SH-SY5Y (cell line): ENCODE results near the gene TFEB.

Experiments used
- GATA2 ChIP-seq: IDR thresholded peaks from 2 replicates; pipeline ENCODE4 v1.6.1; 2011; ENCODE audit warnings: mild to moderate bottlenecking, low read depth, low read length
- GATA3 ChIP-seq: IDR thresholded peaks from 2 replicates; pipeline ENCODE4 v1.6.1; 2011; ENCODE audit warnings: low read depth, mild to moderate bottlenecking, low read length, moderate library complexity

Gene TFEB

GRCh38 chr6:41735427-41736185, at the start of gene TFEB:
TSS of gene TFEB (minus strand) at chr6:41735608. CDS start at chr6:41691213, 44,395 bp downstream.
- TF ChIP-seq GATA2 (no peak), GATA3 (no peak)

- TF ChIP-seq GATA2: no peak
- TF ChIP-seq GATA3: no peak
Observed at GRCh38 chr6:41784581-41785171, 49.3 kb upstream of the TFEB start.

- TF ChIP-seq GATA2 (no peak), GATA3 (no peak)
Observed at GRCh38 chr6:41783106-41783780, 47.8 kb upstream of the TFEB start.

GRCh38 chr6:41781366-41781730, 45.9 kb upstream of the TFEB start:
- no peak for TF ChIP-seq GATA2
- no peak for TF ChIP-seq GATA3

- TF ChIP-seq GATA3 (no peak), GATA2 (no peak)
Observed at GRCh38 chr6:41780551-41781365, 45.4 kb upstream of the TFEB start, which contains the start of gene PRICKLE4. TSS of gene PRICKLE4 (plus strand) at chr6:41780782. CDS start at chr6:41783474, 2,692 bp downstream.

- TF ChIP-seq GATA3 (no peak), GATA2 (no peak)
Observed at GRCh38 chr6:41779788-41780550, 44.6 kb upstream of the TFEB start, which contains the start of gene FRS3. TSS of gene FRS3 (minus strand) at chr6:41779900. CDS start at chr6:41776987, 2,913 bp downstream.

GRCh38 chr6:41779336-41779735, 43.9 kb upstream of the TFEB start:
- TF ChIP-seq GATA3: no peak
- TF ChIP-seq GATA2: no peak

GRCh38 chr6:41778895-41779294, 43.5 kb upstream of the TFEB start:
- TF ChIP-seq GATA2 (no peak), GATA3 (no peak)

GRCh38 chr6:41777551-41778285, 42.3 kb upstream of the TFEB start:
- TF ChIP-seq GATA2: no peak
- no peak for TF ChIP-seq GATA3

GRCh38 chr6:41775293-41775882, 40.0 kb upstream of the TFEB start:
- TF ChIP-seq GATA2 (no peak), GATA3 (no peak)

- TF ChIP-seq GATA2: no peak
- TF ChIP-seq GATA3: no peak
Observed at GRCh38 chr6:41774841-41775240, 39.4 kb upstream of the TFEB start.
